HCT116 (cell line): ENCODE measurements around the gene LPIN1. TPM values are rescaled to one million over a fixed set of nuclear protein-coding genes. Genes with fewer than 3 reads are reported as not detected.

Experiments
- ATAC-seq: fragments of 200-7000 bp; cut with Tn5 transposase; 2 replicates; pipeline ENCODE4 v1.9.1; 2020; ENCODE audit warnings: mild to moderate bottlenecking, moderate library complexity
- BruUV-seq: library from RNA; stranded (reverse); fragments of 400-500 nt; replicated peaks from 2 replicates; lab custom pipeline; 2021; lab: Mats Ljungman, UMichigan
- CTCF ChIA-PET: fragments of 300-600 bp; sonication (Branson Sonifier 250); formaldehyde crosslinking; loops from one replicate; lab custom pipeline; 2021; ENCODE audit warnings: antibody characterized with exemption; lab: Charles Lee
- POLR2A ChIA-PET: fragments of 300-600, 350-600 bp; sonication (Branson Sonifier 250); formaldehyde crosslinking; loops from one replicate; lab custom pipeline; 2021; ENCODE audit warnings: antibody characterized with exemption; lab: Charles Lee
- RAD21 ChIA-PET, 2 experiments: fragments of 300-600 bp; sonication (Branson Sonifier 250); formaldehyde crosslinking; loops; one replicate each; lab custom pipeline; 2023; ENCODE audit warnings: low total read pairs in 2 of 2; ENCODE audit not compliant: uncharacterized antibody in 2 of 2, unreplicated experiment in 2 of 2, low non-redundant PET in 1 of 2; lab: Charles Lee
- DNase-seq: peaks from one replicate; pipeline ENCODE4 v3.0.0-alpha.2; 2010; ENCODE audit warnings: low read depth, low spot score
- H2AFZ ChIP-seq: fragments of 200-600 bp; shearing (Covaris generic), sonication (generic); 2 replicates; pipeline ENCODE4 v1.6.1; 2017; ENCODE audit warnings: low read depth, mixed run types, mixed read lengths, antibody characterized with exemption, low read length; ENCODE audit not compliant: poor library complexity, severe bottlenecking
- H3K27ac ChIP-seq: 2 replicates; pipeline ENCODE4 v1.5.1; 2012; ENCODE audit warnings: low read depth, low read length
- H3K27me3 ChIP-seq: fragments of 200-600 bp; sonication (generic); 2 replicates; pipeline ENCODE4 v1.6.1; 2016; ENCODE audit warnings: mixed run types, low read length, mixed read lengths; ENCODE audit not compliant: insufficient read depth
- H3K36me3 ChIP-seq, 2 experiments: fragments of 200-500 bp in 1 of 2; fragments of 200-600 bp in 1 of 2; sonication (Bioruptor generic) in 1 of 2; sonication (generic) in 1 of 2; 2 replicates each; pipeline versions ENCODE4 v1.5.1 to v1.6.1; 2014 to 2016; ENCODE audit warnings: low read length in 2 of 2, inconsistent platforms in 1 of 2, mixed read lengths in 1 of 2, mixed run types in 1 of 2; ENCODE audit not compliant: insufficient read depth in 2 of 2, control insufficient read depth in 1 of 2
- H3K4me1 ChIP-seq, 2 experiments: fragments of 200-600 bp in 1 of 2; sonication (generic) in 1 of 2; 2 replicates each; pipeline versions ENCODE4 v1.5.1 to v1.6.1; 2012 to 2017; ENCODE audit warnings: low read length in 2 of 2, inconsistent platforms in 1 of 2, mild to moderate bottlenecking in 1 of 2, mixed read lengths in 1 of 2, mixed run types in 1 of 2, moderate library complexity in 1 of 2; ENCODE audit not compliant: insufficient read depth in 2 of 2, control insufficient read depth in 1 of 2
- H3K4me2 ChIP-seq: fragments of 200-600 bp; sonication (generic); 2 replicates; pipeline ENCODE4 v1.6.1; 2017; ENCODE audit warnings: mixed run types, low read length, mixed read lengths
- H3K4me3 ChIP-seq, 2 experiments: fragments of 200-600 bp in 1 of 2; sonication (generic) in 1 of 2; replicated peaks in 1 of 2; 2 replicates each; pipeline ENCODE4 v1.5.1; 2011 to 2016; ENCODE audit warnings: low read length in 2 of 2, control low read depth in 1 of 2, low read depth in 1 of 2, mild to moderate bottlenecking in 1 of 2, mixed read lengths in 1 of 2, mixed run types in 1 of 2
- H3K79me2 ChIP-seq: fragments of 200-600 bp; sonication (generic); 2 replicates; pipeline ENCODE4 v1.6.1; 2017; ENCODE audit warnings: mild to moderate bottlenecking, mixed run types, low read length, moderate library complexity, mixed read lengths; ENCODE audit not compliant: insufficient read depth
- H3K9ac ChIP-seq: fragments of 200-600 bp; sonication (generic); 2 replicates; pipeline ENCODE4 v1.6.1; 2016; ENCODE audit warnings: low read length, mixed read lengths
- H3K9me2 ChIP-seq: fragments of 200-600 bp; sonication (generic), shearing (Covaris generic); 2 replicates; pipeline ENCODE4 v1.6.1; 2017; ENCODE audit warnings: mixed run types, mild to moderate bottlenecking, moderate library complexity; ENCODE audit not compliant: insufficient read depth
- H3K9me3 ChIP-seq, 2 experiments: fragments of 200-500 bp in 1 of 2; fragments of 200-600 bp in 1 of 2; sonication (Bioruptor generic) in 1 of 2; sonication (generic) in 1 of 2; 2 replicates each; pipeline ENCODE4 v1.6.1; 2014 to 2017; ENCODE audit warnings: low read length in 2 of 2, mixed read lengths in 2 of 2, inconsistent platforms in 1 of 2, low read depth in 1 of 2, mild to moderate bottlenecking in 1 of 2, mixed run types in 1 of 2, moderate library complexity in 1 of 2; ENCODE audit not compliant: control insufficient read depth in 1 of 2, insufficient read depth in 1 of 2
- H4K20me1 ChIP-seq: fragments of 200-600 bp; sonication (generic), shearing (Covaris generic); 2 replicates; pipeline ENCODE4 v1.6.1; 2017; ENCODE audit warnings: mixed run types, mild to moderate bottlenecking, moderate library complexity; ENCODE audit not compliant: insufficient read depth
- ATF3 ChIP-seq: IDR thresholded peaks from 2 replicates; pipeline ENCODE4 v1.6.1; 2012
- CBX3 ChIP-seq: IDR thresholded peaks from 2 replicates; pipeline ENCODE4 v1.6.1; 2012; ENCODE audit warnings: low read depth
- CTCF ChIP-seq, 3 experiments: fragments of 200-600 bp in 1 of 3; sonication (generic) in 1 of 3; IDR thresholded peaks in 2 of 3; conservative IDR thresholded peaks in 1 of 3; 2 replicates each; pipeline ENCODE4 v1.5.1; 2012 to 2017; ENCODE audit warnings: low read depth in 2 of 3, low read length in 2 of 3, antibody characterized with exemption in 1 of 3, borderline replicate concordance in 1 of 3, control low read depth in 1 of 3, mild to moderate bottlenecking in 1 of 3, mixed read lengths in 1 of 3, mixed run types in 1 of 3, moderate library complexity in 1 of 3; ENCODE audit not compliant: insufficient read depth in 1 of 3
- EGR1 ChIP-seq: IDR thresholded peaks from 2 replicates; pipeline ENCODE4 v1.6.1; 2012; ENCODE audit warnings: low read depth
- ELF1 ChIP-seq: IDR thresholded peaks from 2 replicates; pipeline ENCODE4 v1.6.1; 2012; ENCODE audit warnings: low read depth, borderline replicate concordance
- EZH2 ChIP-seq: fragments of 200-600 bp; sonication (generic); IDR thresholded peaks from 2 replicates; pipeline ENCODE4 v1.6.1; 2017; ENCODE audit warnings: antibody characterized with exemption, mixed run types
- EZH2phosphoT487 ChIP-seq: fragments of 200-600 bp; IDR thresholded peaks from 2 replicates; pipeline ENCODE4 v1.6.1; 2018; ENCODE audit warnings: antibody characterized with exemption, borderline replicate concordance
- FOSL1 ChIP-seq: IDR thresholded peaks from 2 replicates; pipeline ENCODE4 v1.6.1; 2012; ENCODE audit warnings: low read depth
- JUND ChIP-seq: IDR thresholded peaks from 2 replicates; pipeline ENCODE4 v1.6.1; 2012
- POLR2A ChIP-seq: IDR thresholded peaks from 2 replicates; pipeline ENCODE4 v1.7.0; 2011; ENCODE audit warnings: borderline replicate concordance; ENCODE audit not compliant: insufficient read depth, insufficient read length; ENCODE audit errors: extremely low read depth
- POLR2AphosphoS5 ChIP-seq: IDR thresholded peaks from 2 replicates; pipeline ENCODE4 v1.6.1; 2011; ENCODE audit warnings: mild to moderate bottlenecking, low read depth, low read length, moderate library complexity
- RAD21 ChIP-seq: IDR thresholded peaks from 2 replicates; pipeline ENCODE4 v1.6.1; 2012; ENCODE audit warnings: low read depth, mild to moderate bottlenecking
- SIN3A ChIP-seq: IDR thresholded peaks from 2 replicates; pipeline ENCODE4 v1.6.1; 2012; ENCODE audit warnings: low read depth
- SP1 ChIP-seq: IDR thresholded peaks from 2 replicates; pipeline ENCODE4 v1.6.1; 2012; ENCODE audit warnings: low read depth
- SRF ChIP-seq: IDR thresholded peaks from 2 replicates; pipeline ENCODE4 v1.6.1; 2012; ENCODE audit warnings: low read depth
- TCF7L2 ChIP-seq: IDR thresholded peaks from 2 replicates; pipeline ENCODE4 v1.7.0; 2011; ENCODE audit warnings: borderline replicate concordance, inconsistent platforms; ENCODE audit not compliant: insufficient read depth, insufficient read length; ENCODE audit errors: extremely low read depth
- YY1 ChIP-seq: IDR thresholded peaks from 2 replicates; pipeline ENCODE4 v1.6.1; 2011; ENCODE audit warnings: low read length, low read depth, moderate library complexity, mild to moderate bottlenecking; ENCODE audit not compliant: insufficient replicate concordance; ENCODE audit errors: extremely low read depth
- ZBTB33 ChIP-seq: IDR thresholded peaks from 2 replicates; pipeline ENCODE4 v1.6.1; 2011; ENCODE audit warnings: mild to moderate bottlenecking, low read length, moderate library complexity; ENCODE audit not compliant: insufficient replicate concordance; ENCODE audit errors: extremely low read depth
- ZFX ChIP-seq: fragments of 450-650 bp; IDR thresholded peaks from 2 replicates; pipeline ENCODE4 v1.6.1; 2017
- ZNF274 ChIP-seq: fragments of 200-500 bp; sonication (Bioruptor generic); IDR thresholded peaks from 2 replicates; pipeline ENCODE4 v1.6.1; 2014; ENCODE audit warnings: mild to moderate bottlenecking, low read depth, low read length, inconsistent platforms
- intact Hi-C: fragments of 100-400 bp; cut with micrococcal nuclease; formaldehyde crosslinking; loops from 2 replicates; pipeline ENCODE4 v1.10.0; 2022
- total RNA-seq: library from RNA; stranded (reverse); gene quantifications from one replicate; pipeline ENCODE4 v1.2.1, GENCODE V29; 2021; ENCODE audit not compliant: unreplicated experiment

The LPIN1 gene
- total RNA-seq, 1 experiment from 2014 or later, result 16.7 TPM

- Histone ChIP-seq H2AFZ (no peak overlapping the region), H3K79me2 (no peaks in the 10 kb centered on the region), H3K9ac (no peak overlapping the region), H3K27me3 (no peaks in the 10 kb centered on the region), H3K4me1 (peaks cover 0 to 8% of the 10 kb centered on the region in 2 experiments; a peak in 1 of 4 replicates), H3K36me3 (no peaks in the 10 kb centered on the region), H4K20me1 (no peaks in the 10 kb centered on the region), H3K4me2 (no peak overlapping the region), H3K4me3 (no peak overlapping the region), H3K9me3 (no peaks in the 10 kb centered on the region), H3K27ac (no peak overlapping the region), H3K9me2 (no peaks in the 10 kb centered on the region)
- intact Hi-C loops, result no loop called here
- ATAC-seq (no peak), DNase-seq (no peak)
- TF ChIP-seq EZH2 (no peak), RAD21 (no peak), SIN3A (no peak), POLR2A (no peak), TCF7L2 (no peak), ZBTB33 (no peak), SRF (no peak), POLR2AphosphoS5 (no peak), ZNF274 (no peak)
- BruUV-seq, result no TSS peak
- ChIA-PET RAD21 (no interaction called here), POLR2A (no interaction called here), CTCF (no interaction called here)
These were observed 35.1 kb upstream of the LPIN1 start for GRCh38 chr2:11711354-11711716.

- H3K9me3 ChIP-seq, result no peaks in the 10 kb centered on the region
- peaks cover 0 to 8% of the 10 kb centered on the region in 2 experiments; a peak in 1 of 4 replicates for H3K4me1 ChIP-seq
- no peaks in the 10 kb centered on the region for H4K20me1 ChIP-seq
- no peak overlapping the region for H3K27ac ChIP-seq
- H3K4me3 ChIP-seq, result no peak overlapping the region
- ATAC-seq (no peak), DNase-seq (no peak)
- no peaks in the 10 kb centered on the region for H3K36me3 ChIP-seq
- H3K9ac ChIP-seq, result no peak overlapping the region
- no peaks in the 10 kb centered on the region for H3K79me2 ChIP-seq
- ChIA-PET CTCF (no interaction called here), POLR2A (no interaction called here), RAD21 (no interaction called here)
- no peaks in the 10 kb centered on the region for H3K27me3 ChIP-seq
- no TSS peak for BruUV-seq
- H2AFZ ChIP-seq, result no peak overlapping the region
- no peaks in the 10 kb centered on the region for H3K9me2 ChIP-seq
- no peak overlapping the region for H3K4me2 ChIP-seq
- intact Hi-C loops, result no loop called here
- TF ChIP-seq JUND, result no peak
- TF ChIP-seq YY1, result no peak
- TF ChIP-seq POLR2AphosphoS5, result no peak
- no peak for TF ChIP-seq SIN3A
- no peak for TF ChIP-seq FOSL1
- TF ChIP-seq EZH2, result no peak
- no peak for TF ChIP-seq EZH2phosphoT487
- no peak for TF ChIP-seq ELF1
- TF ChIP-seq SP1, result no peak
- TF ChIP-seq CBX3, result no peak
- no peak for TF ChIP-seq ZFX
- no peak for TF ChIP-seq CTCF (IDR thresholded peaks at IDR 0.05 in 2 of 3, conservative IDR thresholded peaks at IDR 0.05 in 1 of 3; ENCODE audit: borderline replicate concordance in 1 of 3, insufficient read depth in 1 of 3, low read depth in 2 of 3, low read length in 2 of 3)
- TF ChIP-seq ATF3, result no peak
- TF ChIP-seq ZNF274, result no peak
- no peak for TF ChIP-seq EGR1
These were observed 34.7 kb upstream of the LPIN1 start for GRCh38 chr2:11711751-11712150.
